Panc1 (cell line): ENCODE measurements around the gene PPP1R2. TPM values are rescaled to one million over a fixed set of nuclear protein-coding genes. Genes with fewer than 3 reads are reported as not detected.

Source experiments
- ATAC-seq: fragments of 200-7000 bp; cut with Tn5 transposase; 2 replicates; pipeline ENCODE4 v1.9.1; 2020; ENCODE audit warnings: mild to moderate bottlenecking, moderate library complexity
- BruUV-seq: library from RNA; stranded (reverse); fragments of 400-500 nt; replicated peaks from 2 replicates; lab custom pipeline; 2021; lab: Mats Ljungman, UMichigan
- CTCF ChIA-PET: fragments of 300-600 bp; sonication (Branson Sonifier 250); formaldehyde crosslinking; loops from one replicate; lab custom pipeline; 2022; ENCODE audit warnings: antibody characterized with exemption; lab: Charles Lee
- POLR2A ChIA-PET: fragments of 300-600 bp; sonication (Branson Sonifier 250); formaldehyde crosslinking; loops from one replicate; lab custom pipeline; 2022; ENCODE audit warnings: antibody characterized with exemption; lab: Charles Lee
- DNase-seq: peaks from one replicate; pipeline ENCODE4 v3.0.0-alpha.2; 2010; ENCODE audit warnings: low read depth, low spot score
- H3K27ac ChIP-seq: 2 replicates; pipeline ENCODE4 v1.5.1; 2011; ENCODE audit warnings: mild to moderate bottlenecking, low read length, inconsistent platforms
- H3K27me3 ChIP-seq: fragments of 200-500 bp; sonication (Bioruptor generic); 2 replicates; pipeline ENCODE4 v1.6.0; 2014; ENCODE audit warnings: low read length, inconsistent platforms; ENCODE audit not compliant: control insufficient read depth, insufficient read depth
- H3K36me3 ChIP-seq: fragments of 200-500 bp; sonication (Bioruptor generic); 2 replicates; pipeline ENCODE4 v1.5.1; 2014; ENCODE audit warnings: inconsistent platforms, mild to moderate bottlenecking, low read length, moderate library complexity; ENCODE audit not compliant: control insufficient read depth, insufficient read depth
- H3K4me1 ChIP-seq: 2 replicates; pipeline ENCODE4 v1.5.1; 2011; ENCODE audit warnings: inconsistent platforms, mild to moderate bottlenecking, low read length, moderate library complexity; ENCODE audit not compliant: control insufficient read depth, insufficient read depth
- H3K4me3 ChIP-seq, 2 experiments: 2 replicates each; pipeline ENCODE4 v1.5.1; 2011 to 2012; ENCODE audit warnings: low read depth in 2 of 2, low read length in 2 of 2, mild to moderate bottlenecking in 2 of 2, inconsistent platforms in 1 of 2, moderate library complexity in 1 of 2
- H3K9me3 ChIP-seq: fragments of 200-500 bp; sonication (Bioruptor generic); 2 replicates; pipeline ENCODE4 v1.5.1; 2014; ENCODE audit warnings: low read depth, mild to moderate bottlenecking, inconsistent platforms, low read length, moderate library complexity; ENCODE audit not compliant: control insufficient read depth, insufficient read depth
- CTCF ChIP-seq: fragments of 450-650 bp; IDR thresholded peaks from 2 replicates; pipeline ENCODE4 v1.5.1; 2017; ENCODE audit warnings: mild to moderate bottlenecking
- POLR2AphosphoS5 ChIP-seq: IDR thresholded peaks from 2 replicates; pipeline ENCODE4 v1.6.1; 2012; ENCODE audit warnings: mild to moderate bottlenecking, low read depth, low read length, moderate library complexity
- REST ChIP-seq, 2 experiments: IDR thresholded peaks; 2 replicates each; pipeline ENCODE4 v1.6.1; 2011 to 2012; ENCODE audit warnings: low read depth in 2 of 2, control low read depth in 1 of 2, low read length in 1 of 2, mild to moderate bottlenecking in 1 of 2, moderate library complexity in 1 of 2; ENCODE audit not compliant: insufficient read depth in 1 of 2
- SIN3A ChIP-seq: IDR thresholded peaks from 2 replicates; pipeline ENCODE4 v1.6.1; 2012; ENCODE audit warnings: low read depth, mild to moderate bottlenecking, low read length, moderate library complexity, borderline replicate concordance; ENCODE audit not compliant: insufficient read depth
- TCF7L2 ChIP-seq: IDR thresholded peaks from 2 replicates; pipeline ENCODE4 v1.6.1; 2011; ENCODE audit warnings: mild to moderate bottlenecking, low read depth, low read length, inconsistent platforms
- in situ Hi-C: cut with HindIII; loops from 2 replicates; pipeline ENCODE4 v1.10.0; 2016; ENCODE audit warnings: low sequenced_read_pairs, low pct_unique_long_range_greater_than_20kb
- intact Hi-C: fragments of 100-400 bp; cut with micrococcal nuclease; formaldehyde crosslinking; loops from one replicate; pipeline ENCODE4 v1.10.0; 2022; ENCODE audit not compliant: unreplicated experiment
- total RNA-seq: library from RNA; stranded (reverse); gene quantifications from one replicate; pipeline ENCODE4 v1.2.1, GENCODE V29; 2021; ENCODE audit not compliant: unreplicated experiment

Gene PPP1R2
- total RNA-seq, 1 experiment from 2014 or later: 60.2 TPM

- Histone ChIP-seq H3K4me1 (peaks cover 3% of the 10 kb centered on the region; the same call in 1 of the 2 replicates), H3K27ac (no peak overlapping the region), H3K27me3 (no peaks in the 10 kb centered on the region), H3K9me3 (no peaks in the 10 kb centered on the region), H3K4me3 (no peak overlapping the region), H3K36me3 (no peaks in the 10 kb centered on the region)
- TF ChIP-seq TCF7L2: no peak
- no peak for TF ChIP-seq SIN3A
- no peak for TF ChIP-seq CTCF
- TF ChIP-seq REST (IDR thresholded peaks at IDR 0.05; ENCODE audit: insufficient read depth in 1 of 2, low read depth in 2 of 2, low read length in 1 of 2): no peak
- no peak for TF ChIP-seq POLR2AphosphoS5
- in situ Hi-C loops (no loop called here), intact Hi-C loops (no loop called here)
- no peak for DNase-seq
- ChIA-PET CTCF (no interaction called here), POLR2A (no interaction called here)
- no peak for ATAC-seq
- BruUV-seq: no TSS peak
These were observed 22.6 kb upstream of the PPP1R2 start for GRCh38 chr3:195565716-195566115.

GRCh38 chr3:195563317-195563716, 20.2 kb upstream of the PPP1R2 start:
- POLR2A ChIA-PET: no interaction called here
- in situ Hi-C loops (no loop called here), intact Hi-C loops (no loop called here)
- Histone ChIP-seq H3K27me3 (no peaks in the 10 kb centered on the region), H3K4me1 (peaks cover 7% of the 10 kb centered on the region; the same call in 1 of the 2 replicates), H3K36me3 (no peaks in the 10 kb centered on the region), H3K27ac (no peak overlapping the region), H3K9me3 (no peaks in the 10 kb centered on the region), H3K4me3 (no peak overlapping the region)
- ATAC-seq (no peak), DNase-seq (no peak)
- BruUV-seq: no TSS peak
- TF ChIP-seq SIN3A (no peak), POLR2AphosphoS5 (no peak)
- CTCF ChIA-PET: no interaction called here

GRCh38 chr3:195559723-195560409, 16.7 kb upstream of the PPP1R2 start:
- ATAC-seq: peak; percentile 55; the same call in 1 of the 2 replicates
- no peaks in the 10 kb centered on the region for H3K36me3 ChIP-seq
- in situ Hi-C loops (no loop called here), intact Hi-C loops (no loop called here)
- no peaks in the 10 kb centered on the region for H3K9me3 ChIP-seq
- H3K4me3 ChIP-seq: no peak overlapping the region
- ChIA-PET CTCF (no interaction called here), POLR2A (no interaction called here)
- DNase-seq: no peak
- H3K27me3 ChIP-seq: no peaks in the 10 kb centered on the region
- no TSS peak for BruUV-seq
- no peak for TF ChIP-seq POLR2AphosphoS5
- TF ChIP-seq TCF7L2: no peak
- no peak for TF ChIP-seq REST (IDR thresholded peaks at IDR 0.05; ENCODE audit: insufficient read depth in 1 of 2, low read depth in 2 of 2, low read length in 1 of 2)
- TF ChIP-seq CTCF: no peak
- no peak for TF ChIP-seq SIN3A
- H3K27ac ChIP-seq: no peak overlapping the region
- H3K4me1 ChIP-seq: peaks cover 4% of the 10 kb centered on the region; the same call in 1 of the 2 replicates
